AG20443 (cell line): Measurements from ENCODE around the gene HSPA6.
"Not testable (repeated sequence)": the region's sequence is repeated elsewhere in the genome, so short reads cannot be mapped to it uniquely, and the experiment has no call there.

Experiments
- DNase-seq: peaks from one replicate; pipeline ENCODE4 v3.0.0; 2012; ENCODE audit warnings: low spot score, mixed read lengths

Gene HSPA6

DNA sequence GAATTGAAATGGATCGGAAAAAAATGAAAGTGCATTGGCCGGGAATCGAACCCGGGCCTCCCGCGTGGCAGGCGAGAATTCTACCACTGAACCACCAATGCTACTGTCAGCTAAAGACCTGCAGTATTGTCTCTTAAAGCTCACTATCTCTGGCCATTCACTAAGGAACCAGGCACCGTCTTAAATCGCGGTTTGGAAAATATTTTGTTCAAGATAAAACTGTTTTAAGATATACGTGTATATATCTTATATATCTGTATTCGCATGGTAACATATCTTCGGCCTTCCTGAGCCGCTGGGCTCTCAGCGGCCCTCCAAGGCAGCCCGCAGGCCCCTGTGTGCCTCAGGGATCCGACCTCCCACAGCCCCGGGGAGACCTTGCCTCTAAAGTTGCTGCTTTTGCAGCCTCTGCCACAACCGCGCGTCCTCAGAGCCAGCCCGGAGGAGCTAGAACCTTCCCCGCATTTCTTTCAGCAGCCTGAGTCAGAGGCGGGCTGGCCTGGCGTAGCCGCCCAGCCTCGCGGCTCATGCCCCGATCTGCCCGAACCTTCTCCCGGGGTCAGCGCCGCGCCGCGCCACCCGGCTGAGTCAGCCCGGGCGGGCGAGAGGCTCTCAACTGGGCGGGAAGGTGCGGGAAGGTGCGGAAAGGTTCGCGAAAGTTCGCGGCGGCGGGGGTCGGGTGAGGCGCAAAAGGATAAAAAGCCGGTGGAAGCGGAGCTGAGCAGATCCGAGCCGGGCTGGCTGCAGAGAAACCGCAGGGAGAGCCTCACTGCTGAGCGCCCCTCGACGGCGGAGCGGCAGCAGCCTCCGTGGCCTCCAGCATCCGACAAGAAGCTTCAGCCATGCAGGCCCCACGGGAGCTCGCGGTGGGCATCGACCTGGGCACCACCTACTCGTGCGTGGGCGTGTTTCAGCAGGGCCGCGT, at the start of gene HSPA6:
TSS of gene HSPA6 (plus strand) at position 724 of the 925 bp plus-strand sequence. CDS start at position 843, 119 bp downstream.
- peak; percentile 89 for DNase-seq

DNA sequence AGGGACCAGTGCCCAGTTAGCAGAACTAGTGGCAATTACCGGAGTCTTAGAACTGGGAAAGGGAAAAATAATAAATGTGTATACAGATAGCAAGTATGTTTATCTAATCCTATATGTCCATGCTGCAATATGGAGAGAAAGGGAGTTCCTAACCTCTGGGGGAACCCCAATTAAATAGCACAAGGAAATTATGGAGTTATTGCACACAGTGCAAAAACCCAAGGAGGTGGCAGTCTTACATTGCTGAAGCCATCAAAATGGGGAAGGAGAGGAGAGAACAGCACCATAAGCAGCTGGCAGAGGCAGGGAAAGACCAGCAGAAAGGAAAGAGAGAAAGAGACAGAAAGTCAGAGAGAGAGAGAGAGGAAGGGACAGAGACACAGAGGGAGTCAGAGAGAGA, 46.6 kb upstream of the HSPA6 start:
- DNase-seq = not testable (repeated sequence)

DNA sequence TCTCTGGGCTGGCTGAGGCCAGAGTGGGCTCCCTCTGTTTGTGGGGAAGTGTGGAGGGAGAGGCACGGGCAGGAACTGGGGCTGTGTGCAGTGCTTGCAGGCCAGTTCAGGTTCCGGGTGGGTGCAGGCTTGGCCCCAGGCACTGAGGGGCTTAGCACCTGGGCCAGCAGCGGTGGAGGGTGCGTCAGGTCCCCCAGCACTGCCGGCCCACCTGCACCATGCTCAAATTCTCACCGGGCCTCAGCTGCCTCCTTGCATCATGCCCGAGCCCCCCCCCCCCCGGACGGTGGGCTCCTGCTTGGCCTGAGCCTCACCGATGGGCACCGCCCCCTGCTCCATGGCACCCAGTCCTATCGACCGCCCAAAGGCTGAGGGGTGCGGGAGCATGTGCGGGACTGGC, 45.4 kb upstream of the HSPA6 start:
- DNase-seq = no peak

DNA sequence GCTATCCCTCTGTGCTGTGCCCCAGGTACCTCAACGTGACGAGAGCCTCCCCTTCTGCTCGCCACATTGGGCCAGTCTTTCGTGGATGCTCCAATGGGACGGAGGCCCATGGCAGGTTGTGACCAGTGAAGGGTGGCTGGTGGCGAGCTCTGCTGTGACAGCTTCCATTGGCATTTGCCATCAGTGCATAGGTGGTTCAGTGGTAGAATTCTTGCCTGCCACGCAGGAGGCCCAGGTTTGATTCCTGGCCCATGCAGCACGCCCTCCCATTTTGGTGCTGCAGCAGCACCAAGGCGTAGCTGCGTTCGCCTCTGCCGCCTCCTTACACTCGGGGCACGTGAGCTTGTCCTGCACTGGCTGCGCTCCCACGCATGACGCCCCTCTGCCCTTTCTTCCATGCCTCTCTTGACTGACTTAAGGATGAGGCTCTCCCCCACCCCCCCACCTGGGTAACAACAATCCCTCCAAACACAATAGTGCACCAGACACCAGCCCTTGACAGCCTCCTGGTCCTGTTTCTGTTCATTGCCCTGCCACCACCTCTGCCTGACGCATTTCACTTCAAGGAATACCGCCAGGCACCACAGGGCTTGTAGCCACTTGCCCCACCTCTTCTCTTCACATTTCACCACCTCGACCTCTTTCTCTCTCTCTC, 43.8 kb upstream of the HSPA6 start:
- no peak for DNase-seq

DNA sequence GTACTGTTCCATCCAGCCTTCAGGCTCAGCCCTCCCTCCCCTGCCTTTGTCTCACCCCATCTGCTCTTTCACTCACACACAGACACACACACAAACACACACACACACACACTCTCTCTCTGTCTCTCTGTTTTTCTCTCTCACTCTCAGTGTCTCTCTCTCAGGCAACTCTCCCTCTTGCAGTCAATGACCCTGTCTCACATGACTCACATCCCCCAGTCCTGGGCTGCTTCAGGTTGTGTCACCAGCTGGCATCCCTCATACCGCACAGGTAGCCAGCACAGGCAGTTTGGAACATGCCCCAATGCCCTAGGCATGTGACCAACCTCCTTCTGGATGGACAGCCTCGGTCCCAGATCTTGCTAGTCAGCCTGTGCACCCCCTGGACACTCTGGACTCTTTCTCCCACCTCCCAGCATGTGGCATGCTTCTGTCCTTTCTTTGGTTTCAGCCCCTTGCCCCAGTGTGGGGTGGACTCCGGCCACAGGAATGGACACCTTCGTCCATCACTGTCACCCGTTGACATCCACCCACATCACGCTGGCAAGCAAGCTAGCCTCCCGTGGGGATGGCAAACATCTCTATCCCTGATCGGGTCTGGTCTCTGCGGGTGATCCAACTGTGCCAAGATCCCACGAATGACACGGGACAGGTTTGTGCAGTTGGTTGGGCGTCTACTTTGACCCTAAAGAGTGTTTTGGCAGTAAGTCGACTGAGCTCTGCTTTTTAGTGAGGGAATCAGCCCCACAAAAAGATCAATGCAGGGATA, 42.5 kb upstream of the HSPA6 start:
- DNase-seq = no peak

DNA sequence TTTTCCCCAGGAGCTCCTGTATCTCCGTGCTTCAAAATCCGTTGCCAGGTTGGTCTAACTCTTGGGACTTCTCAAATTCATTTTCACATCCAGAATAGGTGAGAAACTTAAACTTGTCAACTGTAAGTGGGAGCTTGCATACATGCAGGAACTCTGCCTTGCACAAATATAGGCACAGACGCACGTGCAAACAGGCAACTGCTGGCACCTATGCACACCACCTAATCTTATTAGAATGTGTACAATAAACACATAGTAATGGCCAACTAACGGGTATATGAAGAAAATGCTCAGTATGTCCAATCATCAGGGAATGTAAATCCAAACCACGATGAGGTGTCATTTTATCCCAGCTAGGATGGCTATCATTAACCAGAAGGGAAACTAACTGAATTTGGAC, 41.7 kb upstream of the HSPA6 start:
- no peak for DNase-seq

DNA sequence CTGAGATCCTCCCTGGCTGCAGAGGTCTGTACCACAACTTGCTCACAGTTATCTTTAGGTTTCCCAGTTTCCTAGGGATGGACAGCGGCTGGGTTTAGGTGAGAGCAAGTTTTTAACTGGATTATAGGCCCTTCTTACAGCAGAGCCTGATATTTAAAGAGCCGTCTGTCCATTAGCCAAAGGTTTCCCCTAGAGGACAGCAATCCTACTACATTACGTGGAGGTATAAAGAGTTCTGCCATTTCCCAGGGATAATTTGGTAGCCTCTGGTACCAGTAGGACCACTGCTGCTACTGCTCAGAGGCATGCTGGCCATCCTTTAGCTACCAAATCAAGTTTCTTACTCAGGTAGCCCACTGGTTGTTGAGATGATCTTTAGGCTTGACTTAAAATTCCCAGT, 41.0 kb upstream of the HSPA6 start:
- DNase-seq = no peak

DNA sequence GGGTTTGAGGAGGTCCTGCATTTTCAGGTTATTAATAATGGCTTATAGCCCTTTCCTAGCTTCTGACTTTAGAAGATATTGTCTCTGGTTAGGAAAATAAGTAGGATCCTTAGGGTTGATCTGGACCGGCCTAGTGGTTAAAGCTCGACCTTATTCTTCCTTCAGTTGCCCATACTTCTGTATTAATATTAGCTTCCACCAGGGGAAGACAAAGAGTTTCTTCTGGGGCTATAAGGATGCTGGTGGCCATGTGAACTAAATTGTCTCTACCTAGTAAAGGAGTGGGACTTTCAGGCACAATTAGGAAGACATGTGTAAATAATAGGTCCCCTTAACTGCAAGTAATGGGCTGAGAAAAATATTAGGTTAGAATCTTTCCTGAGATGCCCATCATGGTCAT, 39.7 kb upstream of the HSPA6 start:
- DNase-seq = no peak

DNA sequence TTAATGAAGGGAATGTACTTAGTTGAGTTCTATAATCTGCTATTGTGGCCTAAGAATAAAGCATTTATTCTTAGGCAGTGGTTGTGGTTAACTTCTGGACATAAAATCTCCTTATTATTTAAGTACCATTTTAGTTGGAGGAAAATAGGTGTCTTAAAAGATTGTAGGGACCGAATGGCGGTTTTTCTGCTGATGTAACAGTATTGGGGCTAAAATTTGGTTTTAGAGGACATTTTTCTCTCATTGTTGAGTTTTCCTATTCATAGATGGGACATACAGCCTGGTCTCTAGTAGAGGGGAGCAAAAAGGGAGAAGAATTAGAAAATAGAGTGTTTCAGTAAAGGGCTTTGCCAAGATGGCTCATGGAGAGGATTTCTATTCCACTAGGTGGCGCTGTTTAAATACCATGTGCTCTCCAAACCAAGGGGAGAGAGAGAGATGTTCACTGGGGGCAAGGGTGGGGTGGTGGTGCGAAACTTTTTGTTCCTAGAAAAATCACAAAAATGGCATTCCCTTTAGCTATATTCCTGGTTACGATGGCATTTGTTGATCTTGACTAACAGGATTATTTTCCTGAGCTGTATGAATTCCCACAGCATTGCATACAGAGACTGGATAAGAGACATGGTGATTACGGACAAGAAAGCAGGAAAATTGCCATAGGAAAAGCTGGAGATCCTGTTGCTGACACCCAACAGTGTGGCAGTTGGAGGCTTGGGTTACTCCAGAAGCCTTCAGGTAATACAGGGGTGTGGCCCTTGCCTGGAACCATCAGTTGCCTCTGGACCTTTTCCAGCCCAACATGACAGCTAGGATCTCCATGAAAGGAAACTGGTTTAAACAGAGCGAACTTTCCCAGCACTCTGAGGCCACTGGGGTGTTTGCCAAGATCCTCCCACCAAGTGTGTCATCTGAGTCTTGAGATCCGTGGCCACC, 37.3 kb upstream of the HSPA6 start:
- peak; percentile 62 for DNase-seq

DNA sequence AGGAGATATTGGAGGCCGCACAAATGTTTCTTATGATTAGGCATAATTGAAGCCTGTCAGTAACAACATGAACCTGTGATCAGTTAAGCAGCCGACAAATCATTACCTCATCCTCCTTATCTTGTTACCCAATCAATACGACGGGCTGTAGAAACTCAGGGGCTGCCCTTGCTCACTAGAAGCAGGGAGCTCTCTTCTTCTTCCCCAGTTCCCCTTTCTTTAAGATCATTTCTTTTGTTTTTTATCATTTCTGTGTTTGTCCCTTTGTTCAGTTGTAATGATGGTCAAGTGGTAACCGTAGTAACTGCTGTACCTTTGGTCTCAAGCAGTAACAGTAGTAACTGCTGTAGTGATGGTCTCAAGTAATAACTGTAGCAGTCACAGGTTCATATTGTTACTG, 32.9 kb upstream of the HSPA6 start:
- DNase-seq = no peak

DNA sequence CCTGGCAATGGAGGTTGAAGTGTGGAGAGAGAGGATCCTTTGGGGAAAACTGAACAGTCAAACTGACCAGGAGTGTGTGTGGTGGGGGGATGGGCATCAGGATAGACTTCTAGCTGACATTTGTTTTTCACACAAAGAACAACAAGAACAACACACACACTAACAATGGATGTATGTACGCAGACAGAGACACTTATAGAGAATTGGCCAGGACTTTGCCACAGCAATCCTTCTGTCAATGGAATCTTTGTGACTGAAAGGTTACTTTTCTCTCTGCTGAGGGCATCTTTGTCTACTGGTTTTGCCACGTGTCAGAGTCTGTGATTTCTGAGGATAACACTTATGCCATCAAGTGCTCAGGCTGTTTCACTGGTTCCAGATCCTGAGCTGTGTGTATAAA, 31.5 kb upstream of the HSPA6 start:
- no peak for DNase-seq

DNA sequence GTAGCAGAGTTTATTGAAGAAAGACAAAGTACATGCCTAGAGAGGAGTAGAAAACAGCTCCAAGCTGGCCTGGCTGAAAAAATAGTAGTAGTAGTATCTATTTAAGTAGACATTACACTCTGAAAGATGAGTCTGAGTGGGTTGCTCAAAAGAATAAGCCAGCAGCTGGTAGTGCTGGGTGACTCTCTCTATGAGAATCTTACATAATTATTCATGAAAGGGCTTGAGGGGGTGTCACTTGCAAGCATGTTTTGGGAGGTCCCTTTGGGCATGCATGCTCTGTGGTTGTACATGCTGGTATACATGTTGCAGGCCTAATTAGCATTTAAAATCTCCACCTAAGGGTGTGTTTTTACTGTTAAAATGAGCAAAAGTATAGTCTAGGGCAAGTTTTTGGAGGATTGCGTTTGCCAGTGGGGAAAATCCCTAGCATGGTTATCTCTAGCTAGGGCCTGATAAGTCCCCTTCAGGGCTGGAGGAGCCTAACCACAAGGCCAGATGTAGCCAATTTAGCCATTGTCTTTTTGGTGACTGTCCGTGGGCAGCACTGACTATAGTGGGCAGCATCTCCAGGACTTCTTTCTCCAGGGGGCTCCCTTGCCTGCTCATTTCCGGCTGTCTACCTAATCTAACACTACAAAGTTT, 30.1 kb upstream of the HSPA6 start:
- DNase-seq = no peak

DNA sequence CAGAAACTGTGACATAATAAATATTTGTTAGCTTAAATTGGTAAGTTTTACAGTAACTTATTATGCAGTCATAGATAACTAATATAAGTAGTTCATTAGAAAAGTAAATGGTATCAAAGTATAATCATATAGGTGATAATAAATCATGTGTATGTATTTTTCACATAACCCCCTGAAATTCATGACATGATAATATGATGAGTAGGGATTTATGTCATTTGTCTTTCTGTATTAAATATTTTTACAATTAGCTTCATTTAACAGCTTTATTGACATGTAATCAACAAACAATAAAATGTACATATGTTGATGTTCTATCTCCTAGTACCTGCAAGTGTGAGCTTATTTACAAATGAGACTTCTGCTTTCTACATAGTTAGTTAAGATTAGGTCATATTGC, 28.9 kb upstream of the HSPA6 start:
- DNase-seq = no peak

DNA sequence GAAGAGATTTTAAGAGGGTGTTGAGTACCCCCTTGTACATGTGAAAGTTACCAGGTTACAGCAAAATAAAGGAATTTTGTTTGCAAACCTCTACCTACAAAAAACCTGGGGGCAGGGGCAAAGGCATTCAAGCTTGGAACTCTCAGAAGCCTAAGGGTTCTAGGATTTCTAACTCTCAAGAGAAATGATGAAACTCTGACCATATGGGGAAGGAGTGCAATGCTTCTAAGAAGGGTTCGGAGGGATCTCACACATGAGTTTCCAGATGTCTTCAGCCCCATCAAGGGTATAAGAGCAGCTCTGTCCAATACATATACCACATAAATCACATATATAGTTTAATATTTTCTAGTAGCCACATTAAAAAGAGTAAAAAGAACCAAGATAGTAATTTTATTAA, 26.4 kb upstream of the HSPA6 start:
- no peak for DNase-seq

DNA sequence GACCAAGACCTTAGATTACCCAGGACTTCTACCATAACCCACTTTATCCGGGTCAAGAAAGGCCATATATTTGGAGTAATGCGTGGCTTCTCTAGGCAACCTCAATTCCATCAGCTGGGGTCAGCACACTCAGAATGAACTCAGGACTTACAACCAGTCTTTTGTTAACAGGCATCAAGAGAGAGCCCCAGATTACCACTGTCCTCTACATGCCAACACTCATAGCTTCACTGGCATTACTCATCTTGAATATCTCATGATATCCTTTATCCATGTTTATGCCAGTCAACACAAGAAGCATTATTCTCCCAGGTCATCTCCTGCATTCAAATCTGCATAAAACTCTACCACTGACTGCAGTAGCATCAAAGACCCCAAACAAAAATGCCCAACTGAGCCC, 25.7 kb upstream of the HSPA6 start:
- no peak for DNase-seq

DNA sequence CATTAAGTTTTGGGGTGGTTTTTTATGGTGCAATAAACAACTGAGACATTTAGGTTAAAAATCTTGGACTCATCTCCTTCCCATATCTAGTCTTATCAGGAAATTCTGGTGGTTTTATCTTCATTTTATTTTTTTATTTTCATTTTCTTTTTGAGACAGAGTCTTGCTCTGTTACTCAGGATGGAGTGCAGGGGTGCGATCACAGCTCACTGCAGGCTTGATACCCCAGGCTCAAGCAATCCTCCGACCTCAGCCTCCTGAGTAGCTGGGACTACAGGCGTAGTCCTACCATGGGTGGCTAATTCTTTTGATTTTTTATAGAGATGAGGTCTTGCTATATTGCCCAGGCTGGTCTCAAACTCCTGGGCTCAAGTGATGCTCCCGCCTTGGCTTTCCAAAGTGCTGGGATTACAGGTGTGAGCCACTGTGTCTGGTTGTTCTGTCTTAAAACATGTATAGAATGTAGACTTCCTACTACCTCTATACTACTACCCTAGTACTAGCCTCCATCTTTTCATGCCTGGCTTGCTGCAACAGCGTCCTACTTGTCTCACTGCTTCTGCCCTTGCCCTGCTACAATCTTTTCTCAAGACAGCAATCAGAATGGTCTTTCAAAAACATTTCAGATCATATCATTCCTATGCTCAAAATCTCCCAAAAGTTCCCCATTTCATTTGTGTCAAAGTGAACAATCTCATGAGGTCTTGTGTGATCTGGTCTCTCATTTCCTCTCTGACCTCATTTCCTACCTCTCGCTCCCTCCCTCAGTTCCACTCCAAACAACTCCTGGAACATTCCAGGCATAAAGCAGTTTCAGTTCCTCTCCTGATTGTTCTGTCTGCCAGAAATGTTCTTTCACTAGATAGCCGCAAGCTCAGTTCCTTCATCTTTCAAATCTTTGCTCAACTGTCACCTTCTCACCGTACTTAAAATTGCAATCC, 25.0 kb upstream of the HSPA6 start:
- no peak for DNase-seq

DNA sequence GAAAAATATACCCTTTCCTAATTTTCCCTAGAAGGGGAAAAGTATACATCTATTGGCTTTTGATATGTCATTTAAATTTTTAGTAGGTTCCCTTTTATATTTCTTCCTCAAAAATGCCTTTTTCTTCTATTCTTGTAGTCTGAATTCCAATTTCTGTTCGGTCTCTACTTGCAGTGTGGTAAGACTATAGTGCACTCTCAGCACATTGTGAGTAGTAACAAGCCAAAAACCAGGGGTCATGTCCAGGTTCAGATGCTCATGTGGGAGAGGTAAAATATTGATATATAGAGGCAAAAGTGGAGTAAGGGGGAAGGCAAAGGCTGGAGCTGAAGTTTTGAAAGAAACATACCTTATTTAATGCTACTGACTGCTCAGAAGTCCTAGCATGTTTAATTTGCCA, 23.1 kb upstream of the HSPA6 start:
- no peak for DNase-seq

DNA sequence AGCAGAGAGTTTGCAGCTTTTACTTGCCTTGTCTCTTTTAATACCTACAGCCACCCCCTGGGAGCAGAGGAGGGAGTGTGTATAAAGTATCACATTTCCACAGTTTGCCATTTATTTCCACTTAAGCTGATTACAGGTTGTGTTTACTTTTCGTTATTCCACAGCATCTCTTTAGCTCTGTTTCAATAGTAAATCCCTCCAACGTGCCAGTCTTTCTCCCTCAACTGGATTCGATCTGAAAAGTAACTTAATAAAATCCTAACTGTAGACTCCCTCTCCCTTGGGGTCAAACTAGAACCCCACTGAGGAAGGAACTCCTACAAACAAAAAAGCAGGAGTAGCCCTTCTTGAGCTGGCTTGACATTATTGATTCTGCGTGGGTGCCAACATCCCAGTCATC, 22.2 kb upstream of the HSPA6 start:
- DNase-seq = no peak

DNA sequence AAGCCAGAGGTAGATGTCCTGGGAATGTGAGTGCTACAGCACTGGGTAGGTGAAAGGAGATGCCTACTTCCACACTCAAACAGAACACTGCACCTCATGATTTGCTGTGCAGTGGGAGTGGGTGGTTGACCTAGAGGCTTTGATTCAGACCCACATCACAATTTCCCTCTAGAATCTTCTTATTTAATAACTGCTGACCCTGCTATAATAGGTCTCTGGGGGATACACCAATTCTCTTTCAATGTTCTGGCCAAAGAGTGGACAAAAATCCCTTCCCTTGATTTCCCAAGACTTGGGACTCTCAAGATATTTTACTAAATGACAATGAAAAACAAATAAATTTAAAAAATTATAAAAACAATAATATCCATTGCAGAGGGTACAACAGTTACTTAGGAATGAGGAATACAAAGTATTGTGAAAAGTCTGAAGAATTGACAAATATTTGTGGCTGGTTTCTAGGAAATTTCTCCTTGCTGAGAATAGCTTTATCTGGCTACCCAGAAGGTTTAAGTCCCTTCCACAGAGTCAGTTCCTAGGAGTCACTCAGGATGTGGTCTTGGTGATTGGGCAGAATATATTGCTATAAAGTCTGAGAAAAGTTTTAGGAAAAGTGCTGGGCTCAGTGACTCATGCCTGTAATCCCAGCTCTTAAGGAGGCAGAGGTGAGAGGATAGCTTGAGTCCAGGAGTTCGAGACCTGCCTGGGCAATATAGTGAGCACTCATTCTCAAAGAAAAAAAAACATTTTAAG, 21.5 kb upstream of the HSPA6 start:
- DNase-seq = no peak
